GM23338 (cell line): ENCODE results near the gene LYL1. TPM values are rescaled to one million over a fixed set of nuclear protein-coding genes. Genes with fewer than 3 reads are reported as not detected.

Experiments used
- ATAC-seq: fragments of 200-7000 bp; cut with Tn5 transposase; 3 replicates; pipeline ENCODE4 v1.9.1; 2020
- DNase-seq: peaks from one replicate; pipeline ENCODE4 v3.0.0-alpha.2; 2015; ENCODE audit warnings: low spot score
- H2AFZ ChIP-seq: fragments of 200-600 bp; sonication (generic); 2 replicates; pipeline ENCODE4 v1.8.0; 2016; ENCODE audit warnings: antibody characterized with exemption, mild to moderate bottlenecking, moderate library complexity
- H3F3A ChIP-seq: fragments of 200-600 bp; sonication (generic); replicated peaks from 2 replicates; pipeline ENCODE4 v1.8.0; 2017; ENCODE audit warnings: antibody characterized with exemption, mixed run types, low read depth
- H3K27ac ChIP-seq: fragments of 200-600 bp; sonication (generic); 2 replicates; pipeline ENCODE4 v1.6.1; 2016; ENCODE audit warnings: low read depth
- H3K27me3 ChIP-seq: fragments of 200-600 bp; sonication (generic); 2 replicates; pipeline ENCODE4 v1.8.0; 2016; ENCODE audit warnings: mild to moderate bottlenecking, mixed run types, moderate library complexity; ENCODE audit not compliant: insufficient read depth
- H3K36me3 ChIP-seq: fragments of 200-600 bp; sonication (generic); 2 replicates; pipeline ENCODE4 v1.8.0; 2016; ENCODE audit warnings: mild to moderate bottlenecking; ENCODE audit not compliant: insufficient read depth
- H3K4me1 ChIP-seq: fragments of 200-600 bp; sonication (generic); 2 replicates; pipeline ENCODE4 v1.8.0; 2016; ENCODE audit warnings: mild to moderate bottlenecking, moderate library complexity; ENCODE audit not compliant: insufficient read depth
- H3K4me2 ChIP-seq: fragments of 200-600 bp; sonication (generic); 2 replicates; pipeline ENCODE4 v1.7.1; 2017; ENCODE audit warnings: mixed run types
- H3K4me3 ChIP-seq: fragments of 200-600 bp; sonication (generic); 2 replicates; pipeline ENCODE4 v1.6.1; 2016; ENCODE audit warnings: mixed run types
- H3K79me2 ChIP-seq: fragments of 200-600 bp; sonication (generic); replicated peaks from 2 replicates; pipeline ENCODE4 v1.8.0; 2017; ENCODE audit warnings: mild to moderate bottlenecking; ENCODE audit not compliant: insufficient read depth
- H3K9me2 ChIP-seq: fragments of 200-600 bp; sonication (generic); 2 replicates; pipeline ENCODE4 v1.8.0; 2017; ENCODE audit not compliant: insufficient read depth
- H4K20me1 ChIP-seq: fragments of 200-600 bp; sonication (generic); replicated peaks from 2 replicates; pipeline ENCODE4 v1.8.0; 2017; ENCODE audit warnings: mild to moderate bottlenecking; ENCODE audit not compliant: insufficient read depth
- H3K27ac Mint-ChIP-seq: 2 replicates; pipeline ENCODE4 v1.8.0; 2020; ENCODE audit warnings: inconsistent platforms, mild to moderate bottlenecking, moderate library complexity, mixed read lengths
- H3K27me3 Mint-ChIP-seq: 3 replicates; pipeline ENCODE4 v1.8.0; 2022; ENCODE audit warnings: low read depth, mild to moderate bottlenecking, moderate library complexity, mixed read lengths, inconsistent platforms; ENCODE audit not compliant: insufficient read depth, poor library complexity
- H3K36me3 Mint-ChIP-seq: 3 replicates; pipeline ENCODE4 v1.8.0; 2021; ENCODE audit warnings: low read depth, mild to moderate bottlenecking, inconsistent platforms, moderate library complexity, mixed read lengths
- H3K4me1 Mint-ChIP-seq: 3 replicates; pipeline ENCODE4 v1.8.0; 2020; ENCODE audit warnings: mild to moderate bottlenecking, inconsistent platforms, mixed read lengths
- H3K4me3 Mint-ChIP-seq: 3 replicates; pipeline ENCODE4 v1.8.0; 2021; ENCODE audit warnings: moderate library complexity, mild to moderate bottlenecking, inconsistent platforms, mixed read lengths
- H3K9me3 Mint-ChIP-seq: 3 replicates; pipeline ENCODE4 v1.8.0; 2020; ENCODE audit warnings: moderate library complexity, mild to moderate bottlenecking, inconsistent platforms, mixed read lengths
- CREB1 ChIP-seq: fragments of 250-450 bp; sonication (Bioruptor Pico); IDR thresholded peaks from 2 replicates; pipeline ENCODE4 v1.5.0; 2020; ENCODE audit warnings: low read depth, mild to moderate bottlenecking, moderate library complexity
- EZH2phosphoT487 ChIP-seq: fragments of 200-600 bp; sonication (generic); IDR thresholded peaks from one replicate; pipeline ENCODE4 v1.8.1; 2018; ENCODE audit warnings: antibody characterized with exemption; ENCODE audit not compliant: unreplicated experiment
- JUNB ChIP-seq: IDR thresholded peaks from one replicate; pipeline ENCODE4 v1.6.1; 2016; ENCODE audit warnings: antibody characterized with exemption; ENCODE audit not compliant: unreplicated experiment
- NANOG ChIP-seq: IDR thresholded peaks from 2 replicates; pipeline ENCODE4 v1.6.1; 2016; ENCODE audit warnings: antibody characterized with exemption, borderline replicate concordance
- POLR2AphosphoS5 ChIP-seq: IDR thresholded peaks from 2 replicates; pipeline ENCODE4 v1.6.1; 2016; ENCODE audit warnings: antibody characterized with exemption, low read depth
- STAT1 ChIP-seq: IDR thresholded peaks from one replicate; pipeline ENCODE4 v1.6.1; 2016; ENCODE audit warnings: antibody characterized with exemption; ENCODE audit not compliant: unreplicated experiment
- polyA plus RNA-seq: library from polyadenylated mRNA; unstranded; fragments of >200 nt; fragmentation: Nextera tagmentation; extraction: Ambion mirVana; gene quantifications from 2 replicates; pipeline ENCODE4 v1.2.1, GENCODE V29; 2016
- total RNA-seq: library from RNA; depleted of rRNA; stranded (reverse); fragments of >200 nt; shearing (Covaris generic); gene quantifications from 2 replicates; pipeline ENCODE4 v1.2.3, GENCODE V29; 2014
- TF ChIP-seq, protein P1 (sequence below): fragments of 250-450 bp; sonication (Bioruptor Pico); IDR thresholded peaks from 2 replicates; pipeline ENCODE4 v1.5.0; 2020; ENCODE audit warnings: mild to moderate bottlenecking, moderate library complexity
- TF ChIP-seq, protein P2 (sequence below): IDR thresholded peaks from 2 replicates; pipeline ENCODE4 v1.6.1; 2016; ENCODE audit warnings: antibody characterized with exemption

LYL1 gene
- total and polyA plus RNA-seq, 2 experiments from 2014 or later: 1.2 to 2.2 TPM

- TF ChIP-seq, protein P1, sequence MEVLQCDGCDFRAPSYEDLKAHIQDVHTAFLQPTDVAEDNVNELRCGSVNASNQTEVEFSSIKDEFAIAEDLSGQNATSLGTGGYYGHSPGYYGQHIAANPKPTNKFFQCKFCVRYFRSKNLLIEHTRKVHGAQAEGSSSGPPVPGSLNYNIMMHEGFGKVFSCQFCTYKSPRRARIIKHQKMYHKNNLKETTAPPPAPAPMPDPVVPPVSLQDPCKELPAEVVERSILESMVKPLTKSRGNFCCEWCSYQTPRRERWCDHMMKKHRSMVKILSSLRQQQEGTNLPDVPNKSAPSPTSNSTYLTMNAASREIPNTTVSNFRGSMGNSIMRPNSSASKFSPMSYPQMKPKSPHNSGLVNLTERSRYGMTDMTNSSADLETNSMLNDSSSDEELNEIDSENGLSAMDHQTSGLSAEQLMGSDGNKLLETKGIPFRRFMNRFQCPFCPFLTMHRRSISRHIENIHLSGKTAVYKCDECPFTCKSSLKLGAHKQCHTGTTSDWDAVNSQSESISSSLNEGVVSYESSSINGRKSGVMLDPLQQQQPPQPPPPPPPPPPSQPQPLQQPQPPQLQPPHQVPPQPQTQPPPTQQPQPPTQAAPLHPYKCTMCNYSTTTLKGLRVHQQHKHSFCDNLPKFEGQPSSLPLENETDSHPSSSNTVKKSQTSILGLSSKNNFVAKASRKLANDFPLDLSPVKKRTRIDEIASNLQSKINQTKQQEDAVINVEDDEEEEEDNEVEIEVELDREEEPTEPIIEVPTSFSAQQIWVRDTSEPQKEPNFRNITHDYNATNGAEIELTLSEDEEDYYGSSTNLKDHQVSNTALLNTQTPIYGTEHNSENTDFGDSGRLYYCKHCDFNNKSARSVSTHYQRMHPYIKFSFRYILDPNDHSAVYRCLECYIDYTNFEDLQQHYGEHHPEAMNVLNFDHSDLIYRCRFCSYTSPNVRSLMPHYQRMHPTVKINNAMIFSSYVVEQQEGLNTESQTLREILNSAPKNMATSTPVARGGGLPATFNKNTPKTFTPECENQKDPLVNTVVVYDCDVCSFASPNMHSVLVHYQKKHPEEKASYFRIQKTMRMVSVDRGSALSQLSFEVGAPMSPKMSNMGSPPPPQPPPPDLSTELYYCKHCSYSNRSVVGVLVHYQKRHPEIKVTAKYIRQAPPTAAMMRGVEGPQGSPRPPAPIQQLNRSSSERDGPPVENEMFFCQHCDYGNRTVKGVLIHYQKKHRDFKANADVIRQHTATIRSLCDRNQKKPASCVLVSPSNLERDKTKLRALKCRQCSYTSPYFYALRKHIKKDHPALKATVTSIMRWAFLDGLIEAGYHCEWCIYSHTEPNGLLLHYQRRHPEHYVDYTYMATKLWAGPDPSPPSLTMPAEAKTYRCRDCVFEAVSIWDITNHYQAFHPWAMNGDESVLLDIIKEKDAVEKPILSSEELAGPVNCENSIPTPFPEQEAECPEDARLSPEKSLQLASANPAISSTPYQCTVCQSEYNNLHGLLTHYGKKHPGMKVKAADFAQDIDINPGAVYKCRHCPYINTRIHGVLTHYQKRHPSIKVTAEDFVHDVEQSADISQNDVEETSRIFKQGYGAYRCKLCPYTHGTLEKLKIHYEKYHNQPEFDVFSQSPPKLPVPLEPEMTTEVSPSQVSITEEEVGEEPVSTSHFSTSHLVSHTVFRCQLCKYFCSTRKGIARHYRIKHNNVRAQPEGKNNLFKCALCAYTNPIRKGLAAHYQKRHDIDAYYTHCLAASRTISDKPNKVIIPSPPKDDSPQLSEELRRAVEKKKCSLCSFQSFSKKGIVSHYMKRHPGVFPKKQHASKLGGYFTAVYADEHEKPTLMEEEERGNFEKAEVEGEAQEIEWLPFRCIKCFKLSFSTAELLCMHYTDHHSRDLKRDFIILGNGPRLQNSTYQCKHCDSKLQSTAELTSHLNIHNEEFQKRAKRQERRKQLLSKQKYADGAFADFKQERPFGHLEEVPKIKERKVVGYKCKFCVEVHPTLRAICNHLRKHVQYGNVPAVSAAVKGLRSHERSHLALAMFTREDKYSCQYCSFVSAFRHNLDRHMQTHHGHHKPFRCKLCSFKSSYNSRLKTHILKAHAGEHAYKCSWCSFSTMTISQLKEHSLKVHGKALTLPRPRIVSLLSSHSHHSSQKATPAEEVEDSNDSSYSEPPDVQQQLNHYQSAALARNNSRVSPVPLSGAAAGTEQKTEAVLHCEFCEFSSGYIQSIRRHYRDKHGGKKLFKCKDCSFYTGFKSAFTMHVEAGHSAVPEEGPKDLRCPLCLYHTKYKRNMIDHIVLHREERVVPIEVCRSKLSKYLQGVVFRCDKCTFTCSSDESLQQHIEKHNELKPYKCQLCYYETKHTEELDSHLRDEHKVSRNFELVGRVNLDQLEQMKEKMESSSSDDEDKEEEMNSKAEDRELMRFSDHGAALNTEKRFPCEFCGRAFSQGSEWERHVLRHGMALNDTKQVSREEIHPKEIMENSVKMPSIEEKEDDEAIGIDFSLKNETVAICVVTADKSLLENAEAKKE: no peak
These were observed 13.9 kb upstream of the LYL1 start, which contains the start of gene TRMT1 (continued) for GRCh38 chr19:13116282-13117175.

DNA sequence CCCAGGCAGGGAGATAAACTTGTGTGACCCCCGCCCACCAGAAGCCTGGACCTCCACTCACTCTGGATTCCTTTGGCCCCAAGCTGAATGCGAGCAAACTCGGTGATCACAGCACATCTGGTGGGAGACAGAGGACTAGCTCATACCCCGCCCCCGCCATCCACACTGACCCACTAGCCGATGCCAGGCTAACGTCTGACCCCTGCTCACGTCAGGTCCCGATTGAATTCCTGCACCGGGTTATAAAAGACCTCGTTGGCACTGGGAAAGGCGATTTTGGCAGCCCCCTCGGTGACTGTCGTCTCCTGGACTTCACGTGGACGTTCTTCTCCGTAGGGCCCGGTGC is 13.3 kb upstream of the LYL1 start:
- Histone ChIP-seq H4K20me1 (peaks cover 29% of the 10 kb centered on the region), H3K27me3 (no peaks in the 10 kb centered on the region), H3K9me2 (no peaks in the 10 kb centered on the region), H3K4me1 (peaks cover 32% of the 10 kb centered on the region), H3F3A (peaks cover 9% of the 10 kb centered on the region), H3K36me3 (peaks cover 13% of the 10 kb centered on the region), H2AFZ (peak overlapping the region; percentile 40), H3K4me2 (peak overlapping the region; percentile 99), H3K27ac (peak overlapping the region; percentile 98), H3K4me3 (peak overlapping the region; percentile 99), H3K79me2 (peaks cover 56% of the 10 kb centered on the region)
- peak overlapping the region; percentile 99 for H3K4me3 Mint-ChIP-seq
- H3K4me1 Mint-ChIP-seq: peaks cover 30% of the 10 kb centered on the region
- H3K27ac Mint-ChIP-seq: peak overlapping the region; percentile 99
- peaks cover 46% of the 10 kb centered on the region for H3K36me3 Mint-ChIP-seq
- H3K27me3 Mint-ChIP-seq: peaks cover 29% of the 10 kb centered on the region
- H3K9me3 Mint-ChIP-seq: peaks cover 3% of the 10 kb centered on the region; the same call in 2 of the 3 replicates
- ATAC-seq (no peak), DNase-seq (no peak)
- TF ChIP-seq, protein P1: no peak
- TF ChIP-seq JUNB: no peak
- no peak for TF ChIP-seq NANOG
- no peak for TF ChIP-seq CREB1 (CRISPR knock-in tag)
- TF ChIP-seq STAT1: no peak
- no peak for TF ChIP-seq EZH2phosphoT487
- no peak for TF ChIP-seq POLR2AphosphoS5
- TF ChIP-seq, protein P2, sequence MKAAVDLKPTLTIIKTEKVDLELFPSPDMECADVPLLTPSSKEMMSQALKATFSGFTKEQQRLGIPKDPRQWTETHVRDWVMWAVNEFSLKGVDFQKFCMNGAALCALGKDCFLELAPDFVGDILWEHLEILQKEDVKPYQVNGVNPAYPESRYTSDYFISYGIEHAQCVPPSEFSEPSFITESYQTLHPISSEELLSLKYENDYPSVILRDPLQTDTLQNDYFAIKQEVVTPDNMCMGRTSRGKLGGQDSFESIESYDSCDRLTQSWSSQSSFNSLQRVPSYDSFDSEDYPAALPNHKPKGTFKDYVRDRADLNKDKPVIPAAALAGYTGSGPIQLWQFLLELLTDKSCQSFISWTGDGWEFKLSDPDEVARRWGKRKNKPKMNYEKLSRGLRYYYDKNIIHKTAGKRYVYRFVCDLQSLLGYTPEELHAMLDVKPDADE: no peak
